Measurements from ENCODE around the gene PALLD.

The PALLD gene

DNA sequence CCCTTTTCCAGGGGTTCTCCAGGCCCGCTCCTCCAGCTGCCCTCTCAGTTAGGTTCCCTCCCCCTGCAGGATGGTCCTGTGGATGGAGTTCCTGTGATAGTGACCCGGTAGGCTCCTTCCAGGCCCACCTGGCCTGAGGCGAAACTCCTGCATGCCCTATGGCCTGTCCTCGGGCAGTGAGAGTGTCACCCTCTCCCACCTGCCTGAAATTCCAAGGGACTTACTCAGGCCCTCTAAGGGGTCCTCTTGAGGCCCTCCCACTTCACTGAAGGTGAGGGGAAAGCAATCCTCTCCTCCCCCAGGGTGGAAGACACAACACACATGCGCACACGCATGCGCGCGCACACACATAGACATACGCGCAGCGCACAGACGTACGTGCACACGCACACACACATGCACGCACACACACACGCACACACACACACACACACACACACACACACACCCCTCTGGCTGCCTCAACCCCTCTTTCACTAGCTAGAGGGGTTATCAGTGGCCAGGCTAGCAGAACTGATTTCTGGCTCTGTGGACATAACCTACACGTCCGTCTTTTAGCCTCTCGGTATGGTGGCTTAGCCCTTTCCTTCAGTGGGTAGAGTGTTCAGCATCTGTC lies 297.3 kb downstream of the PALLD start:
- no peak for DNase-seq (ENCODE audit: low read depth)
- H3K4me3 ChIP-seq (ENCODE audit: low read depth, low read length), result no peak overlapping the region
- TF ChIP-seq, protein P1, sequence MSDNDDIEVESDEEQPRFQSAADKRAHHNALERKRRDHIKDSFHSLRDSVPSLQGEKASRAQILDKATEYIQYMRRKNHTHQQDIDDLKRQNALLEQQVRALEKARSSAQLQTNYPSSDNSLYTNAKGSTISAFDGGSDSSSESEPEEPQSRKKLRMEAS (IDR thresholded peaks at IDR 0.05; ENCODE audit: low read depth, low read length), result no peak
- TF ChIP-seq POLR2A (IDR thresholded peaks at IDR 0.05; ENCODE audit: extremely low read depth, insufficient read length), result no peak
- TF ChIP-seq, protein P2, sequence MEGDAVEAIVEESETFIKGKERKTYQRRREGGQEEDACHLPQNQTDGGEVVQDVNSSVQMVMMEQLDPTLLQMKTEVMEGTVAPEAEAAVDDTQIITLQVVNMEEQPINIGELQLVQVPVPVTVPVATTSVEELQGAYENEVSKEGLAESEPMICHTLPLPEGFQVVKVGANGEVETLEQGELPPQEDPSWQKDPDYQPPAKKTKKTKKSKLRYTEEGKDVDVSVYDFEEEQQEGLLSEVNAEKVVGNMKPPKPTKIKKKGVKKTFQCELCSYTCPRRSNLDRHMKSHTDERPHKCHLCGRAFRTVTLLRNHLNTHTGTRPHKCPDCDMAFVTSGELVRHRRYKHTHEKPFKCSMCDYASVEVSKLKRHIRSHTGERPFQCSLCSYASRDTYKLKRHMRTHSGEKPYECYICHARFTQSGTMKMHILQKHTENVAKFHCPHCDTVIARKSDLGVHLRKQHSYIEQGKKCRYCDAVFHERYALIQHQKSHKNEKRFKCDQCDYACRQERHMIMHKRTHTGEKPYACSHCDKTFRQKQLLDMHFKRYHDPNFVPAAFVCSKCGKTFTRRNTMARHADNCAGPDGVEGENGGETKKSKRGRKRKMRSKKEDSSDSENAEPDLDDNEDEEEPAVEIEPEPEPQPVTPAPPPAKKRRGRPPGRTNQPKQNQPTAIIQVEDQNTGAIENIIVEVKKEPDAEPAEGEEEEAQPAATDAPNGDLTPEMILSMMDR (IDR thresholded peaks at IDR 0.05; ENCODE audit: low read depth, low read length), result no peak
- no peak for TF ChIP-seq MYC (IDR thresholded peaks at IDR 0.05; ENCODE audit: low read depth, low read length)

DNA sequence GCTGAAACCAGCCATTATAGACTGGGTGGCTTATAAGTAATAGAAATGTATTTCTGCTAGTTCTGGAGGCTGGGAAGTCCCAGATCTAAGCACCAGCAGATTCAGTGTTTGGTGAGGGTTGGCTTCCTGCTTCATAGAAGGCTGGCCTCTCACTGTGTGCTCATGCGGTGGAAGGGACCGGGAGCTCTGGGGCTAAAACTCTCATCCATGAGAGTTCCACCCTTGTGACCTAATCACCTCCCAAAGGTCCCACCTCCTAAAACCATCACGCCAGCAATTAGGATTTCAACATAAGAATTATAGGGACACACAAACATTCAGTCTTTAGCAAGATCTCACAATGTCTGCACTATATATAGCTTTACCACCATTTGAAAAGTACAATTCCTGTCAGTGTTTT lies 298.0 kb downstream of the PALLD start:
- no peak overlapping the region for H3K4me3 ChIP-seq (ENCODE audit: low read depth, low read length)
- TF ChIP-seq, protein P2 (IDR thresholded peaks at IDR 0.05; ENCODE audit: low read depth, low read length), result no peak
- DNase-seq (ENCODE audit: low read depth), result no peak

DNA sequence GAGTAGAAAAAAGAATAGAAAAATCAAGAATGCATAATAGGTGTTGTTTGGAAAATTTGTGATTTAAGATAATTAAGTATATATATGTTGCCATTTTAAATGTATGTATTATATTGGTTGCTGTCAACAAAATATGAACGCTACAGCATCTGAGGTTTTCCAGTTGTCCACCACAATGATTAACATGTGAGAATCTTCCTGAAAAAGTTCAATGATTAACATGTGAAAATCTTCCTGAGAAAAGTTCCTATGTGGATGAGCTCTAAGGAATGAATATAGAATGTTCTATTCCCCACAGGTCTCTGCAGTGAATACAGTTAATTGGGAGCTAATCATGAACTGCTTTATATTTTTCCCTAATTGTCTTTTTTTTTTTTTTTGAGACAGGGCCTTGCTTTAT lies 298.5 kb downstream of the PALLD start:
- DNase-seq (ENCODE audit: low read depth), result no peak
- TF ChIP-seq MYC (IDR thresholded peaks at IDR 0.05; ENCODE audit: low read depth, low read length) (no peak), POLR2A (IDR thresholded peaks at IDR 0.05; ENCODE audit: extremely low read depth, insufficient read length) (no peak)
- TF ChIP-seq, protein P2 (IDR thresholded peaks at IDR 0.05; ENCODE audit: low read depth, low read length), result no peak
- TF ChIP-seq, protein P1 (IDR thresholded peaks at IDR 0.05; ENCODE audit: low read depth, low read length), result no peak
- no peak overlapping the region for H3K4me3 ChIP-seq (ENCODE audit: low read depth, low read length)

DNA sequence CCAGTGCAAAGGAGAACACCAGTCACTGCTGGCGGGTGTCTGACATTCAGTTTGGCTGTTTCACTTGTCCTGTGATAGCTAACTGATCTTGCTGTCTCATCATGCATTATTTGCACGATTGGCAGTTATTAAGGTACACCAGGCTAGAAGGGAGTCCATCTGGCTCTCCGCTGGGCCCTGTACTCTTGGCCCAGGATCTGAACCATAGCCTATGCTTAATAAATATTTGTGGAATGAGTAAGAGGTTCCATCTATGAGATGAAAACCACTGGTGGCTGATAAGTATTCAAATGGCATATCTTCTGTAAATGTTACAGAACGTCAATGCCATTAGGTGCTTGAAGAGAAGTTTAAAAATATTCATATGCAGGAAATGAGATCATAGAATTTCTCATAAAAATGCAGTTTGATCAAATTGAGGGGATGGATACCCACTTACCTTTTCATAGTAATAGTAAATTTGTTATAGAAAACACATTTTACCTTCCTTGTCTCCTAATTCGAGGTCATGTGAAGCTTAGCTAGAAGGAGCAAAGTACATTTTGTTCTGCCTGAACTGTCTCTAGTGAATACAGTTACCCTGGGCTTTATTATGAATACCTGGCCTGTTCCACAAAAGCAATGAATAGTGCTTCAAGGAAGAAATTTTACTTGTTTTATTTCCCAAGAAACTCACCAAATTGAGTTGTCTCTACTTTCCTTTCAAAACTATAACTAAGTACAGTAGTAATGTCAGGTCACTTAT lies 299.7 kb downstream of the PALLD start:
- no peak for DNase-seq (ENCODE audit: low read depth)
- no peak overlapping the region for H3K4me3 ChIP-seq (ENCODE audit: low read depth, low read length)
- TF ChIP-seq POLR2A (IDR thresholded peaks at IDR 0.05; ENCODE audit: extremely low read depth, insufficient read length) (no peak), MYC (IDR thresholded peaks at IDR 0.05; ENCODE audit: low read depth, low read length) (no peak)
- TF ChIP-seq, protein P2 (IDR thresholded peaks at IDR 0.05; ENCODE audit: low read depth, low read length), result no peak
- TF ChIP-seq, protein P1 (IDR thresholded peaks at IDR 0.05; ENCODE audit: low read depth, low read length), result no peak

DNA sequence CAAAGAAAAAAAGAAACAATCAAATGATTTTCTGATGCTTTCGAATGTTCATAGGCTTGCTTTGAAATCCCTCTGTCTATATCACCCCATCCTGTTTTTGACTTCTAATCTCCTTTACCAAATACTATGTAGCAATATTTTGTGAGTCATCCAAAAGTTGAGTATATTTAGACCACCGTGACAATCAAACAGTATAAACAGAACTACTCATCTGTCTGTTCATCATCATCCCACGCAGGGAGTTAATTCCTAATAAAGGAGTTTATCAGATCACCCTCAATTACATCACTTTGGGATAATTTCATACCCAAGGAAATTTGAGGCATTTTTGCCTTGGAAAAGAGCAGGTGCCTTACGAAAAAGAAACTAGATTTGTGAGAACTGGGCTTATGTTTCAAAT lies 300.3 kb downstream of the PALLD start:
- TF ChIP-seq MYC (IDR thresholded peaks at IDR 0.05; ENCODE audit: low read depth, low read length) (no peak), POLR2A (IDR thresholded peaks at IDR 0.05; ENCODE audit: extremely low read depth, insufficient read length) (no peak)
- TF ChIP-seq, protein P1 (IDR thresholded peaks at IDR 0.05; ENCODE audit: low read depth, low read length), result no peak
- TF ChIP-seq, protein P2 (IDR thresholded peaks at IDR 0.05; ENCODE audit: low read depth, low read length), result no peak
- DNase-seq (ENCODE audit: low read depth), result peak; percentile 55
- no peak overlapping the region for H3K4me3 ChIP-seq (ENCODE audit: low read depth, low read length)
